GM23248 (cell line): ENCODE results near the gene ADH4. TPM values are rescaled to one million over a fixed set of nuclear protein-coding genes. Genes with fewer than 3 reads are reported as not detected.
A peak's percentile ranks its signal among the peaks of the same experiment; 100 is the strongest.
"Not testable (repeated sequence)": the region's sequence is repeated elsewhere in the genome, so short reads cannot be mapped to it uniquely, and the experiment has no call there.

Experiments
- DNase-seq: peaks from one replicate; pipeline ENCODE4 v3.0.0-alpha.2; 2015
- H2AFZ ChIP-seq: fragments of 200-600 bp; sonication (generic); 2 replicates; pipeline ENCODE4 v1.6.1; 2016; ENCODE audit warnings: antibody characterized with exemption
- H3F3A ChIP-seq: fragments of 200-600 bp; sonication (generic); 2 replicates; pipeline ENCODE4 v1.6.1; 2016; ENCODE audit warnings: mild to moderate bottlenecking, antibody characterized with exemption, mixed run types; ENCODE audit not compliant: insufficient read depth
- H3K27ac ChIP-seq: fragments of 200-600 bp; sonication (generic); 2 replicates; pipeline ENCODE4 v1.5.1; 2016; ENCODE audit warnings: mild to moderate bottlenecking
- H3K27me3 ChIP-seq: fragments of 200-600 bp; sonication (generic); replicated peaks from 2 replicates; pipeline ENCODE4 v1.6.1; 2016; ENCODE audit warnings: mild to moderate bottlenecking; ENCODE audit not compliant: insufficient read depth
- H3K36me3 ChIP-seq: fragments of 200-600 bp; sonication (generic); 2 replicates; pipeline ENCODE4 v1.6.1; 2016; ENCODE audit warnings: low read depth, mild to moderate bottlenecking
- H3K4me1 ChIP-seq: fragments of 200-600 bp; sonication (generic); 2 replicates; pipeline ENCODE4 v1.6.1; 2016; ENCODE audit warnings: mild to moderate bottlenecking; ENCODE audit not compliant: insufficient read depth
- H3K4me2 ChIP-seq: fragments of 200-600 bp; sonication (generic); one replicate; pipeline ENCODE4 v1.6.1; 2016; ENCODE audit warnings: mild to moderate bottlenecking; ENCODE audit not compliant: unreplicated experiment
- H3K4me3 ChIP-seq: fragments of 200-600 bp; sonication (generic); 2 replicates; pipeline ENCODE4 v1.5.1; 2016; ENCODE audit warnings: mild to moderate bottlenecking
- H3K79me2 ChIP-seq: fragments of 200-600 bp; sonication (generic); 2 replicates; pipeline ENCODE4 v1.6.1; 2016; ENCODE audit warnings: mild to moderate bottlenecking; ENCODE audit not compliant: insufficient read depth
- H3K9ac ChIP-seq: fragments of 200-600 bp; sonication (generic); 2 replicates; pipeline ENCODE4 v1.6.1; 2016; ENCODE audit warnings: mild to moderate bottlenecking
- H3K9me2 ChIP-seq: fragments of 200-600 bp; sonication (generic); 2 replicates; pipeline ENCODE4 v1.6.1; 2016; ENCODE audit warnings: mixed run types, mild to moderate bottlenecking, moderate library complexity; ENCODE audit not compliant: insufficient read depth
- H3K9me3 ChIP-seq: fragments of 200-600 bp; sonication (generic); one replicate; pipeline ENCODE4 v1.6.1; 2017; ENCODE audit warnings: low read depth
- H4K20me1 ChIP-seq: fragments of 200-600 bp; sonication (generic); 2 replicates; pipeline ENCODE4 v1.6.0; 2016; ENCODE audit not compliant: insufficient read depth
- EZH2 ChIP-seq: fragments of 200-600 bp; sonication (generic); IDR thresholded peaks from 2 replicates; pipeline ENCODE4 v1.6.1; 2018; ENCODE audit warnings: antibody characterized with exemption, mild to moderate bottlenecking; ENCODE audit not compliant: insufficient read depth, poor library complexity, severe bottlenecking
- EZH2phosphoT487 ChIP-seq: fragments of 200-600 bp; sonication (generic); IDR thresholded peaks from 2 replicates; pipeline ENCODE4 v1.6.1; 2018; ENCODE audit warnings: antibody characterized with exemption, moderate library complexity, mild to moderate bottlenecking, low read depth; ENCODE audit not compliant: insufficient read depth
- WGBS, 2 experiments: methylation state at CpG; one replicate each; pipeline ENCODE4 v1.1.6; 2015 to 2017; ENCODE audit warnings: low lambda C conversion rate in 2 of 2, low coverage in 1 of 2; ENCODE audit errors: missing lambda C conversion rate in 2 of 2; 5-methylcytosine and 5-hydroxymethylcytosine counted together
- in situ Hi-C: fragments of 300-500 bp; cut with MboI; formaldehyde crosslinking; loops from 2 replicates; pipeline ENCODE4 v1.15.0; 2020
- polyA plus RNA-seq: library from polyadenylated mRNA; unstranded; fragments of >200 nt; fragmentation: Nextera tagmentation; extraction: Ambion mirVana; gene quantifications from 2 replicates; pipeline ENCODE4 v1.2.1, GENCODE V29; 2016
- total RNA-seq: library from RNA; depleted of rRNA; stranded (reverse); fragments of >200 nt; shearing (Covaris generic); gene quantifications from 2 replicates; pipeline ENCODE4 v1.2.3, GENCODE V29; 2014

Gene ADH4
- total and polyA plus RNA-seq, 2 experiments from 2014 or later = not detected

GRCh38 chr4:99103166-99103565 lies 40.9 kb downstream of the ADH4 start:
- Histone ChIP-seq H3K27me3 (no peaks in the 10 kb centered on the region), H3K9ac (no peak overlapping the region), H3F3A (peaks cover 13% of the 10 kb centered on the region), H3K36me3 (no peaks in the 10 kb centered on the region), H3K4me1 (peaks cover 35% of the 10 kb centered on the region), H4K20me1 (no peaks in the 10 kb centered on the region), H3K79me2 (no peaks in the 10 kb centered on the region), H3K27ac (peak overlapping the region; percentile 14; the same call in 1 of the 2 replicates), H3K4me3 (no peak overlapping the region), H3K9me2 (no peaks in the 10 kb centered on the region), H3K4me2 (no peak overlapping the region), H3K9me3 (no peaks in the 10 kb centered on the region), H2AFZ (no peak overlapping the region)
- in situ Hi-C loops = loop anchor here (25.0 kb wide), 1 partner anchor 309 kb away; no protein-coding TSS in a partner anchor
- TF ChIP-seq EZH2 = no peak
- TF ChIP-seq EZH2phosphoT487 = no peak
- DNase-seq = no peak

GRCh38 chr4:99102634-99103033 lies 41.5 kb downstream of the ADH4 start:
- Histone ChIP-seq H3K36me3 (no peaks in the 10 kb centered on the region), H3K9me3 (no peaks in the 10 kb centered on the region), H3K4me2 (no peak overlapping the region), H3F3A (peaks cover 13% of the 10 kb centered on the region), H3K27ac (no peak overlapping the region), H3K9ac (no peak overlapping the region), H2AFZ (no peak overlapping the region; the same call in 1 of the 2 replicates), H4K20me1 (no peaks in the 10 kb centered on the region), H3K79me2 (no peaks in the 10 kb centered on the region), H3K4me1 (peaks cover 35% of the 10 kb centered on the region), H3K9me2 (no peaks in the 10 kb centered on the region), H3K27me3 (no peaks in the 10 kb centered on the region), H3K4me3 (no peak overlapping the region)
- WGBS, 2 experiments = 86 to 89% methylated on average over 2 of the region's 2 CpGs
- TF ChIP-seq EZH2 (no peak), EZH2phosphoT487 (no peak)
- DNase-seq = no peak
- in situ Hi-C loops = loop anchor here (25.0 kb wide), 1 partner anchor 310 kb away; no protein-coding TSS in a partner anchor

- in situ Hi-C loops = loop anchor here (25.0 kb wide), 1 partner anchor 311 kb away; no protein-coding TSS in a partner anchor
- H3K79me2 ChIP-seq = no peaks in the 10 kb centered on the region
- no peak overlapping the region for H3K4me2 ChIP-seq
- H4K20me1 ChIP-seq = no peaks in the 10 kb centered on the region
- no peak for DNase-seq
- H3F3A ChIP-seq = peaks cover 13% of the 10 kb centered on the region
- H3K9me2 ChIP-seq = no peaks in the 10 kb centered on the region
- H2AFZ ChIP-seq = no peak overlapping the region
- H3K9me3 ChIP-seq = no peaks in the 10 kb centered on the region
- WGBS, 2 experiments = 100% methylated on average over 1 of the region's 1 CpG
- no peaks in the 10 kb centered on the region for H3K36me3 ChIP-seq
- no peaks in the 10 kb centered on the region for H3K27me3 ChIP-seq
- TF ChIP-seq EZH2 = no peak
- no peak for TF ChIP-seq EZH2phosphoT487
- H3K9ac ChIP-seq = no peak overlapping the region
- no peak overlapping the region for H3K27ac ChIP-seq
- no peak overlapping the region for H3K4me3 ChIP-seq
- peaks cover 35% of the 10 kb centered on the region for H3K4me1 ChIP-seq
Observed at GRCh38 chr4:99100876-99101275, 43.2 kb downstream of the ADH4 start.

- not testable (repeated sequence) for H3K9ac ChIP-seq, H3K79me2 ChIP-seq, H3K4me3 ChIP-seq, H3K27me3 ChIP-seq, H4K20me1 ChIP-seq, H3K9me3 ChIP-seq, H3K27ac ChIP-seq, H3K9me2 ChIP-seq, H2AFZ ChIP-seq, H3K36me3 ChIP-seq
- in situ Hi-C loops = loop anchor here (25.0 kb wide), 1 partner anchor 312 kb away; no protein-coding TSS in a partner anchor
- Histone ChIP-seq H3F3A (peaks cover 13% of the 10 kb centered on the region), H3K4me1 (peaks cover 35% of the 10 kb centered on the region), H3K4me2 (peak overlapping the region; percentile 3)
- WGBS, 2 experiments = 52 to 54% methylated on average over 5 of the region's 5 CpGs
- DNase-seq = peak; percentile 66
Observed at GRCh38 chr4:99099814-99100213, 44.3 kb downstream of the ADH4 start.

- Histone ChIP-seq H3K4me3 (no peak overlapping the region), H3K9me2 (no peaks in the 10 kb centered on the region), H3F3A (peaks cover 13% of the 10 kb centered on the region), H3K9me3 (no peaks in the 10 kb centered on the region), H2AFZ (no peak overlapping the region), H3K36me3 (no peaks in the 10 kb centered on the region), H3K27ac (no peak overlapping the region), H4K20me1 (no peaks in the 10 kb centered on the region), H3K9ac (no peak overlapping the region), H3K27me3 (no peaks in the 10 kb centered on the region), H3K4me2 (no peak overlapping the region), H3K79me2 (no peaks in the 10 kb centered on the region), H3K4me1 (peaks cover 32% of the 10 kb centered on the region)
- in situ Hi-C loops = no loop called here
- DNase-seq = no peak
- 86 to 96% methylated on average over 11 to 12 of the region's 12 CpGs for WGBS, 2 experiments
- TF ChIP-seq EZH2phosphoT487 (no peak), EZH2 (no peak)
Observed at GRCh38 chr4:99099311-99099710, 44.8 kb downstream of the ADH4 start.

GRCh38 chr4:99091841-99092240 lies 52.3 kb downstream of the ADH4 start:
- in situ Hi-C loops, H3K36me3 ChIP-seq, H3K27me3 ChIP-seq, H3K9me2 ChIP-seq, H3K4me2 ChIP-seq, H3K4me3 ChIP-seq, DNase-seq, H2AFZ ChIP-seq, H3K27ac ChIP-seq, H3K9me3 ChIP-seq, H3K9ac ChIP-seq, H4K20me1 ChIP-seq: not testable (repeated sequence)
- Histone ChIP-seq H3K79me2 (peaks cover 28% of the 10 kb centered on the region), H3K4me1 (peaks cover 18% of the 10 kb centered on the region), H3F3A (peaks cover 18% of the 10 kb centered on the region)
- 94 to 95% methylated on average over 2 of the region's 2 CpGs for WGBS, 2 experiments
